NCI-H1105 (cell line): Measurements from ENCODE around the gene RALGPS1.

Experiments
- DNase-seq: peaks from one replicate; lab custom pipeline; 2025; lab: John Stamatoyannopoulos, UW

RALGPS1 gene

GRCh38 chr9:127189628-127190027 lies 275.0 kb downstream of the RALGPS1 start:
- no peak for DNase-seq

GRCh38 chr9:127192744-127193143 lies 278.2 kb downstream of the RALGPS1 start:
- DNase-seq, result no peak

GRCh38 chr9:127193483-127193882 lies 278.9 kb downstream of the RALGPS1 start:
- no peak for DNase-seq

GRCh38 chr9:127194881-127195713 lies 280.5 kb downstream of the RALGPS1 start:
- DNase-seq, result no peak

GRCh38 chr9:127195976-127196825 lies 281.6 kb downstream of the RALGPS1 start:
- no peak for DNase-seq

GRCh38 chr9:127196826-127197145 lies 282.2 kb downstream of the RALGPS1 start:
- DNase-seq, result no peak

- DNase-seq, result no peak
These were observed 282.7 kb downstream of the RALGPS1 start for GRCh38 chr9:127197186-127197860.

GRCh38 chr9:127197861-127198430 lies 283.4 kb downstream of the RALGPS1 start:
- DNase-seq, result no peak

- no peak for DNase-seq
These were observed 284.0 kb downstream of the RALGPS1 start for GRCh38 chr9:127198587-127198986.

- no peak for DNase-seq
These were observed 284.6 kb downstream of the RALGPS1 start for GRCh38 chr9:127199001-127199791.

GRCh38 chr9:127200106-127200862 lies 285.7 kb downstream of the RALGPS1 start:
- DNase-seq, result no peak

GRCh38 chr9:127201071-127201541 lies 286.5 kb downstream of the RALGPS1 start:
- DNase-seq, result no peak

GRCh38 chr9:127201731-127202130 lies 287.1 kb downstream of the RALGPS1 start:
- no peak for DNase-seq

GRCh38 chr9:127202461-127203169 lies 288.0 kb downstream of the RALGPS1 start:
- no peak for DNase-seq

GRCh38 chr9:127203681-127204327 lies 289.2 kb downstream of the RALGPS1 start:
- no peak for DNase-seq

GRCh38 chr9:127204771-127205470 lies 290.3 kb downstream of the RALGPS1 start:
- DNase-seq, result no peak

- DNase-seq, result no peak
These were observed 291.4 kb downstream of the RALGPS1 start for GRCh38 chr9:127205952-127206351.

GRCh38 chr9:127206666-127207065 lies 292.1 kb downstream of the RALGPS1 start:
- DNase-seq, result no peak
